Measurements from ENCODE around the gene CACFD1.

- TF ChIP-seq FOXM1 (IDR thresholded peaks at IDR 0.05; ENCODE audit: borderline replicate concordance) (no peak), BHLHE40 (IDR thresholded peaks at IDR 0.05; ENCODE audit: borderline replicate concordance) (no peak), LEF1 (IDR thresholded peaks at IDR 0.05; ENCODE audit: borderline replicate concordance) (no peak), ARNT (IDR thresholded peaks at IDR 0.05) (no peak), TARDBP (IDR thresholded peaks at IDR 0.05) (no peak), L3MBTL2 (conservative IDR thresholded peaks at IDR 0.05) (no peak), FOXK2 (IDR thresholded peaks at IDR 0.05) (no peak), SP1 (IDR thresholded peaks at IDR 0.05) (no peak), NFRKB (IDR thresholded peaks at IDR 0.05) (no peak), CTBP1 (IDR thresholded peaks at IDR 0.05; ENCODE audit: borderline replicate concordance) (no peak)
Measured at GRCh38 chr9:133493845-133494540, 34.2 kb downstream of the CACFD1 start.

All from HEK293T (cell line).